Upper lobe of left lung (tissue), 6 donors: Measurements from ENCODE around the gene FRMPD4. TPM values are rescaled to one million over a fixed set of nuclear protein-coding genes. Genes with fewer than 3 reads are reported as not detected.

Source experiments
- ATAC-seq, 2 donors: fragments of 200-7000 bp; cut with Tn5 transposase; one replicate each; pipeline ENCODE4 v1.9.1; 2022; ENCODE audit warnings: mild to moderate bottlenecking in 2 of 2, moderate library complexity in 2 of 2; ENCODE audit not compliant: low FRiP score in 2 of 2
- DNase-seq, 2 donors: peaks; one replicate each; pipeline ENCODE4 v3.0.0-alpha.2; 2019 to 2020
- H3K27ac ChIP-seq, 4 donors: fragments of 200-600 bp; sonication (generic); one replicate each; pipeline ENCODE4 v1.5.1; 2016 to 2019
- H3K27me3 ChIP-seq, 4 donors: fragments of 200-600 bp; sonication (generic); one replicate each; pipeline ENCODE4 v1.5.1; 2017 to 2019
- H3K36me3 ChIP-seq, 4 donors: fragments of 200-600 bp; sonication (generic); one replicate each; pipeline ENCODE4 v1.5.1; 2016 to 2019
- H3K4me1 ChIP-seq, 4 donors: fragments of 200-600 bp; sonication (generic); one replicate each; pipeline ENCODE4 v1.5.1; 2018 to 2019
- H3K4me3 ChIP-seq, 4 donors: fragments of 200-600 bp; sonication (generic); one replicate each; pipeline ENCODE4 v1.5.1; 2017 to 2019; ENCODE audit warnings: mild to moderate bottlenecking in 2 of 4, moderate library complexity in 1 of 4
- H3K9me3 ChIP-seq, 4 donors: fragments of 200-600 bp; sonication (generic); one replicate each; pipeline ENCODE4 v1.5.1; 2018 to 2019
- EP300 ChIP-seq, 4 donors: sonication (generic); formaldehyde crosslinking; IDR thresholded peaks; one replicate each; pipeline ENCODE4 v1.5.1; 2017; ENCODE audit warnings: antibody characterized with exemption in 4 of 4, control low read depth in 2 of 4
- POLR2A ChIP-seq, 4 donors: fragments of 450-650 bp; IDR thresholded peaks; one replicate each; pipeline ENCODE4 v1.5.1; 2016 to 2017; ENCODE audit warnings: antibody characterized with exemption in 4 of 4, mild to moderate bottlenecking in 2 of 4
- POLR2AphosphoS5 ChIP-seq, 2 donors: sonication (generic); formaldehyde crosslinking; IDR thresholded peaks; one replicate each; pipeline ENCODE4 v1.5.1; 2017; ENCODE audit warnings: antibody characterized with exemption in 2 of 2
- WGBS, 2 donors: methylation state at CpG; one replicate each; pipeline ENCODE4 v1.1.5; 2017 to 2018; 5-methylcytosine and 5-hydroxymethylcytosine counted together
- total RNA-seq, 6 donors: library from RNA; depleted of rRNA in 4 of 6; stranded (reverse); fragments of >200 nt in 4 of 6; gene quantifications; one replicate each; pipeline versions ENCODE4 v1.1.0 to v1.2.1, GENCODE V29; 2016 to 2021
- TF ChIP-seq, protein P1 (sequence below), 6 experiments: fragments of 450-650 bp in 4 of 6; fragments of 200-600 bp in 2 of 6; sonication (generic) in 2 of 6; IDR thresholded peaks; one replicate each; pipeline ENCODE4 v1.5.1; 2016 to 2019; ENCODE audit warnings: antibody characterized with exemption in 6 of 6
- donor health status: DM: no; HTN: no; CAD: no; lungs with moderate emphysema.
- donor health status: DM: no; HTN: yes; CAD: no; lungs with severe emphysema.

FRMPD4 gene
- total RNA-seq, 6 donors from 2014 or later: 0.03 to 0.15 (median 0.10) TPM; not detected in 2

GRCh38 chrX:12657433-12657832 lies 519.2 kb downstream of the FRMPD4 start:
- 66 to 85% methylated on average over 1 of the region's 1 CpG for WGBS, 2 donors
- Histone ChIP-seq H3K4me1 (no peaks in the 10 kb centered on the region), H3K9me3 (no peaks in the 10 kb centered on the region), H3K27ac (no peak overlapping the region), H3K36me3 (no peaks in the 10 kb centered on the region), H3K27me3 (no peaks in the 10 kb centered on the region), H3K4me3 (no peak overlapping the region)
- ATAC-seq (no peak), DNase-seq (no peak)
- TF ChIP-seq POLR2A (IDR thresholded peaks at IDR 0.05): no peak

GRCh38 chrX:12657881-12658280 lies 519.6 kb downstream of the FRMPD4 start:
- WGBS, 2 donors: 31 to 33% methylated on average over 1 of the region's 1 CpG
- H3K4me3 ChIP-seq: no peak overlapping the region
- ATAC-seq: no peak
- no peaks in the 10 kb centered on the region for H3K4me1 ChIP-seq
- no peaks in the 10 kb centered on the region for H3K36me3 ChIP-seq
- H3K27ac ChIP-seq: no peak overlapping the region
- DNase-seq: no peak
- TF ChIP-seq POLR2A (IDR thresholded peaks at IDR 0.05) (no peak), EP300 (IDR thresholded peaks at IDR 0.05) (no peak), POLR2AphosphoS5 (IDR thresholded peaks at IDR 0.05) (no peak)
- TF ChIP-seq, protein P1, sequence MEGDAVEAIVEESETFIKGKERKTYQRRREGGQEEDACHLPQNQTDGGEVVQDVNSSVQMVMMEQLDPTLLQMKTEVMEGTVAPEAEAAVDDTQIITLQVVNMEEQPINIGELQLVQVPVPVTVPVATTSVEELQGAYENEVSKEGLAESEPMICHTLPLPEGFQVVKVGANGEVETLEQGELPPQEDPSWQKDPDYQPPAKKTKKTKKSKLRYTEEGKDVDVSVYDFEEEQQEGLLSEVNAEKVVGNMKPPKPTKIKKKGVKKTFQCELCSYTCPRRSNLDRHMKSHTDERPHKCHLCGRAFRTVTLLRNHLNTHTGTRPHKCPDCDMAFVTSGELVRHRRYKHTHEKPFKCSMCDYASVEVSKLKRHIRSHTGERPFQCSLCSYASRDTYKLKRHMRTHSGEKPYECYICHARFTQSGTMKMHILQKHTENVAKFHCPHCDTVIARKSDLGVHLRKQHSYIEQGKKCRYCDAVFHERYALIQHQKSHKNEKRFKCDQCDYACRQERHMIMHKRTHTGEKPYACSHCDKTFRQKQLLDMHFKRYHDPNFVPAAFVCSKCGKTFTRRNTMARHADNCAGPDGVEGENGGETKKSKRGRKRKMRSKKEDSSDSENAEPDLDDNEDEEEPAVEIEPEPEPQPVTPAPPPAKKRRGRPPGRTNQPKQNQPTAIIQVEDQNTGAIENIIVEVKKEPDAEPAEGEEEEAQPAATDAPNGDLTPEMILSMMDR (IDR thresholded peaks at IDR 0.05): no peak
- H3K9me3 ChIP-seq: no peaks in the 10 kb centered on the region
- H3K27me3 ChIP-seq: no peaks in the 10 kb centered on the region

DNA sequence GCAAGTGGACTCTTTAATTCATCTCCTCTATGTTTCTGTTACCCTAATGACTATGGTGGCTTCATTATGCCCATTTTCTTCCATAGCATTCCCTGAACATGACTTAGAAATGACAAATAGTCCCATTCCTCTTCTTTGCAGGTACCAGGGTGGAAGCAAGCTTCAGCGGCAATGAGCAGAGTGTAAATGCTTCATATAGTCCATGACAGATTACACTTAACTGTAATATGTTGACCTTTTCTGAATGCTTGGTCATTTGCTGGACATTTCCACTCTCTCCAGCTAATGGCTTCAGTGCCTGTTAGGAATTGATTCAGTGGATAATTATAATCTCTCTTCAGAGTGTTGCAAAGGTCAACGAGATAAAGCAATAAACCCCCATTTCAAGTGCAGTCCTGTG lies 523.2 kb downstream of the FRMPD4 start:
- Histone ChIP-seq H3K27me3 (no peaks in the 10 kb centered on the region), H3K27ac (no peak overlapping the region), H3K4me1 (no peaks in the 10 kb centered on the region), H3K4me3 (no peak overlapping the region), H3K36me3 (no peaks in the 10 kb centered on the region), H3K9me3 (peaks cover 0 to 8% (median 0%) of the 10 kb centered on the region in 4 donors)
- DNase-seq (no peak), ATAC-seq (no peak)
- 88 to 90% methylated on average over 2 of the region's 2 CpGs for WGBS, 2 donors
- no peak for TF ChIP-seq EP300 (IDR thresholded peaks at IDR 0.05)
- no peak for TF ChIP-seq POLR2AphosphoS5 (IDR thresholded peaks at IDR 0.05)
- TF ChIP-seq POLR2A (IDR thresholded peaks at IDR 0.05): no peak
- TF ChIP-seq, protein P1 (IDR thresholded peaks at IDR 0.05): no peak

DNA sequence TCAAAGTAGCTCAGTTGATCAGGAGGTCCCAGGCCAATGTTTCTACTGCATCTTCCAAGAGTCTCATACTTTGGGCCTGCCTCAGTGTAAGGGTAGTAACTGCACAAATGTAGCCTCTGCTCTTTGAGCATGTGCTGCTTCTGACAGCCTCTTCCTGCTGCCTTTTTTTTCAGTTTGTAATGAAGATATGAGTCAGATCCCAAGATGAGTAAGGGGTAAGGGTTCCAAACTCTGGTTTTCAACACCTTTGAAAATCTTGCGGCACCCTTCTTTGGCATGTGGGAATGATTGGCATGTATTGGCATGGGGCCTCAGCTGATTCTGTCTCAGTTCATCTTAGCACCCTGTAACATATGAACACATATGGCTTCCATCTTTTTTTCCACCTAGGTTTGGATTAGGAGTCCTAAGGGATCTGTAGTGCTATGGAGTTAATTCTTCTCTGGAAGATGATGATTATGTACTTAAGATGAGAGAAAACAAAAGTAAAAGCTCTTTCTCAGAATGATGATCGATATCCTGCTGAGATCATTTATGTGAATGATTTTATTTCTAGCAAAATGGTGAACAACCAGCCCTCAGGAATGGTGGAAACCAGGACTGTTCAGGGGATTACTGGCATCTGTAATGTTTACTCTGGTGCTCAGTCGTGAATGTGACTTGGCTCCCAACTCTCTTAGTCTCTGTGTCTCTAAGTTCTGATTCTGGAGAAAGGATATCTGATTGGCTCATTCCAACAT lies 534.3 kb downstream of the FRMPD4 start:
- H3K36me3 ChIP-seq: no peaks in the 10 kb centered on the region
- H3K27ac ChIP-seq: no peak overlapping the region
- WGBS, 2 donors: 53 to 72% methylated on average over 2 to 3 of the region's 3 CpGs
- no peaks in the 10 kb centered on the region for H3K4me1 ChIP-seq
- H3K27me3 ChIP-seq: no peaks in the 10 kb centered on the region
- DNase-seq (no peak), ATAC-seq (no peak)
- H3K4me3 ChIP-seq: no peak overlapping the region
- H3K9me3 ChIP-seq: no peaks in the 10 kb centered on the region
- TF ChIP-seq EP300 (IDR thresholded peaks at IDR 0.05): no peak
- TF ChIP-seq, protein P1 (IDR thresholded peaks at IDR 0.05): no peak
- TF ChIP-seq POLR2A (IDR thresholded peaks at IDR 0.05): no peak
- TF ChIP-seq POLR2AphosphoS5 (IDR thresholded peaks at IDR 0.05): no peak

- ATAC-seq: no peak
- no peaks in the 10 kb centered on the region for H3K9me3 ChIP-seq
- H3K4me3 ChIP-seq: no peak overlapping the region
- 50 to 64% methylated on average over 1 to 2 of the region's 2 CpGs for WGBS, 2 donors
- DNase-seq: no peak
- no peaks in the 10 kb centered on the region for H3K4me1 ChIP-seq
- H3K27ac ChIP-seq: no peak overlapping the region
- no peaks in the 10 kb centered on the region for H3K36me3 ChIP-seq
- no peaks in the 10 kb centered on the region for H3K27me3 ChIP-seq
- TF ChIP-seq, protein P1 (IDR thresholded peaks at IDR 0.05): no peak
- TF ChIP-seq EP300 (IDR thresholded peaks at IDR 0.05) (no peak), POLR2AphosphoS5 (IDR thresholded peaks at IDR 0.05) (no peak), POLR2A (IDR thresholded peaks at IDR 0.05) (no peak)
These were observed 535.2 kb downstream of the FRMPD4 start for GRCh38 chrX:12673487-12673886.
